Left lung (tissue), 10 donors: ENCODE results near the gene PEX3. TPM values are rescaled to one million over a fixed set of nuclear protein-coding genes. Genes with fewer than 3 reads are reported as not detected.
"Not testable (repeated sequence)": the region's sequence is repeated elsewhere in the genome, so short reads cannot be mapped to it uniquely, and the experiment has no call there.

Experiments
- ATAC-seq: fragments of 200-7000 bp; cut with Tn5 transposase; one replicate; pipeline ENCODE4 v1.9.1; 2020; ENCODE audit warnings: moderate library complexity
- DNase-seq, 4 donors: peaks; one replicate each; pipeline ENCODE4 v3.0.0-alpha.2; 2013 to 2020
- H3K27ac ChIP-seq, 2 donors: fragments of 200-600 bp; sonication (generic) in 1 of 2; one replicate each; pipeline versions ENCODE4 v1.5.0 to v1.8.0; 2020 to 2021
- H3K27me3 ChIP-seq, 2 donors: fragments of 200-600 bp; sonication (generic) in 1 of 2; one replicate each; pipeline versions ENCODE4 v1.5.0 to v1.8.0; 2020 to 2021
- H3K36me3 ChIP-seq, 2 donors: fragments of 200-600 bp; sonication (generic) in 1 of 2; one replicate each; pipeline versions ENCODE4 v1.5.0 to v1.8.0; 2020 to 2021
- H3K4me1 ChIP-seq, 2 donors: fragments of 200-600 bp; one replicate each; pipeline ENCODE4 v1.8.0; 2021
- H3K4me3 ChIP-seq, 2 donors: fragments of 200-600 bp; sonication (generic) in 1 of 2; one replicate each; pipeline versions ENCODE4 v1.5.0 to v1.8.0; 2020 to 2021; ENCODE audit warnings: mild to moderate bottlenecking in 1 of 2
- H3K9me3 ChIP-seq, 2 donors: fragments of 200-600 bp; sonication (generic) in 1 of 2; one replicate each; pipeline versions ENCODE4 v1.5.0 to v1.8.0; 2020 to 2021
- intact Hi-C, 2 donors: fragments of 100-400 bp; cut with DNase I; formaldehyde crosslinking; loops; one replicate each; pipeline versions ENCODE4 v1.11.2 to v1.14.2; 2022
- polyA plus RNA-seq, 6 donors: library from polyadenylated mRNA; unstranded; fragments of 120-200 nt; gene quantifications; one replicate each; pipeline ENCODE4 v1.2.1, GENCODE V29; 2013; ENCODE audit not compliant: insufficient read length in 6 of 6
- total RNA-seq, 2 donors: library from RNA; stranded (reverse); fragmentation: NEBNext Ultra II Directional; extraction: Animal tissue kit (Norgen Biotek cat#: 25700); gene quantifications; one replicate each; pipeline ENCODE4 v1.2.1, GENCODE V29; 2021
- TF ChIP-seq, protein P1 (sequence below), 2 donors: fragments of 200-600 bp; sonication (generic) in 1 of 2; IDR thresholded peaks; one replicate each; pipeline versions ENCODE4 v1.5.0 to v1.8.0; 2021; ENCODE audit warnings: antibody characterized with exemption in 2 of 2
- donor health status: DM: no; HTN: yes; CAD: no.
- donor health status: DM: no; HTN: no; CAD: no.

PEX3 gene
- total and polyA plus RNA-seq, 8 donors: 13.4 to 32.8 (median 29.4) TPM

DNA sequence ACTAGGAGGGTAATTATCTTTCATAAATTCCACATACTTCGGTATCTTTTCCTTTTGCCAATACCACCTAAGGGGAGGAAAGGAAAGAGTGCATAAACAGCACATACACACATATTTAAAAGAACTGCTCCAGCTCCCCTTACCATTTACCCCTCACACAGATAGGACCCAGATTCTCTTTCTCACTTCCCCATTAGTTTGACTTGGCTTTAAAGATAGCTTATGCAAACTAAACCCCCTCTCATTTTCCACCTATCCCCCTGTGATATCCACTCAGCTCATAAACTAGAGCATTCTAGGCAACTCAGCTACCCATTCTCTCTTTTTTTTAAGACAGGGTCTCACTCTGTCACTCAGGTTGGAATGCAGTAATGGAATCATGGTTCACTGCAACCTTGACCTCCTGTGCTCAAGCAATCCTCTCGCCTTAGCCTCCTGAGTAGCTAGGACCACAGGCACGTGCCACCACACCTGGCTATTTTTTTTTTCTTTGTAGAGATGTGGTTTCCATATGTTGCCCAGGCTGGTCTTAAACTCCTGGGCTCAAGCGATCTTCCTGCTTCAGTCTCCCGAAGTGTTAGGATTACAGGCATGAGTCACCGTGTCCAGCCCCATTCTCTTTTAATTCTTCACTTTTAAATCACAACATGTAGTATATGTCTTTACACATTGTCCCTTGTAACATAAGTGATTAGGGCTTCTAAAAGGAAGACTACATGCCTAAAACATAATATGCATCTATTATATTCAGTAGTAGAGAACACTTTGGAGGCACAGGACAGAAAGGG is 56.9 kb downstream of the PEX3 start:
- H3K4me1 ChIP-seq: peaks cover 11 to 40% of the 10 kb centered on the region in 2 donors
- intact Hi-C loops: no loop called here
- H3K4me3 ChIP-seq: no peak overlapping the region
- ATAC-seq (no peak), DNase-seq (no peak)
- no peaks in the 10 kb centered on the region for H3K9me3 ChIP-seq
- H3K36me3 ChIP-seq: peaks cover 0 to 45% of the 10 kb centered on the region in 2 donors
- H3K27me3 ChIP-seq: no peaks in the 10 kb centered on the region
- TF ChIP-seq, protein P1, sequence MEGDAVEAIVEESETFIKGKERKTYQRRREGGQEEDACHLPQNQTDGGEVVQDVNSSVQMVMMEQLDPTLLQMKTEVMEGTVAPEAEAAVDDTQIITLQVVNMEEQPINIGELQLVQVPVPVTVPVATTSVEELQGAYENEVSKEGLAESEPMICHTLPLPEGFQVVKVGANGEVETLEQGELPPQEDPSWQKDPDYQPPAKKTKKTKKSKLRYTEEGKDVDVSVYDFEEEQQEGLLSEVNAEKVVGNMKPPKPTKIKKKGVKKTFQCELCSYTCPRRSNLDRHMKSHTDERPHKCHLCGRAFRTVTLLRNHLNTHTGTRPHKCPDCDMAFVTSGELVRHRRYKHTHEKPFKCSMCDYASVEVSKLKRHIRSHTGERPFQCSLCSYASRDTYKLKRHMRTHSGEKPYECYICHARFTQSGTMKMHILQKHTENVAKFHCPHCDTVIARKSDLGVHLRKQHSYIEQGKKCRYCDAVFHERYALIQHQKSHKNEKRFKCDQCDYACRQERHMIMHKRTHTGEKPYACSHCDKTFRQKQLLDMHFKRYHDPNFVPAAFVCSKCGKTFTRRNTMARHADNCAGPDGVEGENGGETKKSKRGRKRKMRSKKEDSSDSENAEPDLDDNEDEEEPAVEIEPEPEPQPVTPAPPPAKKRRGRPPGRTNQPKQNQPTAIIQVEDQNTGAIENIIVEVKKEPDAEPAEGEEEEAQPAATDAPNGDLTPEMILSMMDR (IDR thresholded peaks at IDR 0.05): no peak
- H3K27ac ChIP-seq: no peak overlapping the region

GRCh38 chr6:143510326-143510725 is 59.7 kb downstream of the PEX3 start:
- H3K27ac ChIP-seq: peak overlapping the region in 1 of 2 donors; percentile 93
- H3K4me3 ChIP-seq: peak overlapping the region in 1 of 2 donors; percentile 73
- ATAC-seq, DNase-seq, H3K9me3 ChIP-seq, H3K27me3 ChIP-seq, intact Hi-C loops: not testable (repeated sequence)
- peaks cover 0 to 23% of the 10 kb centered on the region in 2 donors for H3K36me3 ChIP-seq
- peaks cover 11 to 49% of the 10 kb centered on the region in 2 donors for H3K4me1 ChIP-seq

DNA sequence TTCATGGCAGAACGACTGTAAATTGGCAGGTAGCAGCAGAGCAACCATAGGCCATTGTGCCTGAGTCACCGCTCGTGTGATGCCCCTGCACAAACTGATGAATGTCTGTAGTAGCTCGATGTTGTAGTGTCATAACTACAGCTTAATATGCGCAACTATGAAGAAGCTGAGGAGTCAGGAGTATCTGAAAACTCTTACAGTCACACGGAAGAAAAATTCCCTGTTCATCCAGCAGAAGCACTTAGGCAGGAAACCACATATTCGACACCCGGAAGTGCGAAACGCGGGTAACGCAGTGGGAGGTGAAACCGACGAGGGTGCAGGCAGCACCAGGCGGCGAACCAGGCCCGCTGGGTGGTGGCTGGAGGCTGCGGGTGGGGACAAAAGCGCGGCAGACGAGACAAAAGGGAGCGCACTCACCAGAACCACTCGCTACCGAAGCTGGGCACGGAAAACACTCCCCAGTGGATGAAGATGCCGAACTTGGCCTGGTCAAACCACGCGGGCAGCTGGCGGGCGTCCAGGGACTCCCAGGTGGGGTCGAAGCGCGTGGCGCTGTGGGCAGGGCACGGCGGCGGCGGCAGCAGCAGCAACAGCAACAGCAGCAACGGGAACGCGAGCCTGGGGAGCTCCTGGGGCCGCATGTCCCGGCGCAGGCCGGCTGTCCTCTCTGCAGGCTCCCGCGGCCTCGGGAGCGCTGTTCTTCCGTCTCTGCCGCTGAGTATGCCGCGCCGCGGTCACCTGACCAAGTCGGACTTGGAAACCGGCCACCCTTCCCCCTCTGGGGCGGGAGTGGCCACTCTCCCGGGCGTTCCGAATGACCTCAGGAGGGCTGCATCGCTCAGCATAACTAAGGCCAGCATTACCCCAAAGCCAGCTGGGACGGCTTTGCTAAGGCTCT is 60.6 kb downstream of the PEX3 start, which contains the start of gene FUCA2:
FUCA2 (minus strand) TSS at position 730 of the 901 bp plus-strand sequence; CDS start at position 644, 86 bp downstream.
- Histone ChIP-seq H3K9me3 (no peaks in the 10 kb centered on the region), H3K4me3 (peak within 1 kb of the TSS; percentile 45 to 73), H3K27ac (peak within 1 kb of the TSS; percentile 85 to 93), H3K27me3 (no peaks in the 10 kb centered on the region), H3K36me3 (peaks cover 0 to 14% of the 10 kb centered on the region in 2 donors), H3K4me1 (peaks cover 11 to 50% of the 10 kb centered on the region in 2 donors)
- ATAC-seq (peak; percentile 89), DNase-seq (peak; percentile 88 to 97 (median 94))
- intact Hi-C loops: no loop called here
- TF ChIP-seq, protein P1 (IDR thresholded peaks at IDR 0.05): no peak

DNA sequence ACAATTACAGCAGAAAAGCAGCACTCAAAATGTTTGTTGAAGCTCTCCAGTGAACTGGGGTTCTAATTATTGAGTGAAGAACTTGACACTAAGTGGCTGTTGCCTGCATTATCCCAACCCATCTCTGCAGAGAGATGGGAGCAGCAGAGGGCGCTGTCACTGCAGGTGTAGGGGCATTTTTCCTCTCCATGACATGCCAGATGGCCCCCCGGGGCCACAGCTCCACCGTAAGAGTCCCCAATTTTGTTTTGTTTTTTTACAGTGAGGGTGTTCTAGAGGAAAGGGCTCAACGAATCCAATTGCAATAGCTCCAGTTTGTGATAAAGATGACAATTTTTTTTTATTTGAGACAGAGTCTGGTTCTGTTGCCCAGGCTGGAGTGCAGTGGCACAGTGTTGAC is 62.8 kb downstream of the PEX3 start:
- DNase-seq (peak in 1 of 4 donors; percentile 55), ATAC-seq (peak; percentile 61)
- Histone ChIP-seq H3K9me3 (no peaks in the 10 kb centered on the region), H3K27me3 (no peaks in the 10 kb centered on the region), H3K27ac (no peak overlapping the region), H3K4me1 (peaks cover 11 to 46% of the 10 kb centered on the region in 2 donors), H3K4me3 (no peak overlapping the region), H3K36me3 (no peaks in the 10 kb centered on the region)
- TF ChIP-seq, protein P1 (IDR thresholded peaks at IDR 0.05): peak; percentile 12 to 33
- intact Hi-C loops: no loop called here

GRCh38 chr6:143515061-143515760 is 64.6 kb downstream of the PEX3 start:
- Histone ChIP-seq H3K27ac (no peak overlapping the region), H3K4me1 (peaks cover 9 to 28% of the 10 kb centered on the region in 2 donors), H3K36me3 (no peaks in the 10 kb centered on the region), H3K27me3 (no peaks in the 10 kb centered on the region), H3K4me3 (no peak overlapping the region), H3K9me3 (no peaks in the 10 kb centered on the region)
- TF ChIP-seq, protein P1 (IDR thresholded peaks at IDR 0.05): no peak
- intact Hi-C loops: no loop called here
- DNase-seq: peak in 3 of 4 donors; percentile 44 to 75 (median 52)
- ATAC-seq: no peak
